DMS 273 treated with DMSO at 0.1 percent for 48 hours (cell line): Measurements from ENCODE around the gene MTFP1.
A peak's percentile ranks its signal among the peaks of the same experiment; 100 is the strongest.
"Not testable (repeated sequence)": the region's sequence is repeated elsewhere in the genome, so short reads cannot be mapped to it uniquely, and the experiment has no call there.

Source experiments
- DNase-seq: peaks from one replicate; lab custom pipeline; 2025; lab: John Stamatoyannopoulos, UW

MTFP1 gene

DNA sequence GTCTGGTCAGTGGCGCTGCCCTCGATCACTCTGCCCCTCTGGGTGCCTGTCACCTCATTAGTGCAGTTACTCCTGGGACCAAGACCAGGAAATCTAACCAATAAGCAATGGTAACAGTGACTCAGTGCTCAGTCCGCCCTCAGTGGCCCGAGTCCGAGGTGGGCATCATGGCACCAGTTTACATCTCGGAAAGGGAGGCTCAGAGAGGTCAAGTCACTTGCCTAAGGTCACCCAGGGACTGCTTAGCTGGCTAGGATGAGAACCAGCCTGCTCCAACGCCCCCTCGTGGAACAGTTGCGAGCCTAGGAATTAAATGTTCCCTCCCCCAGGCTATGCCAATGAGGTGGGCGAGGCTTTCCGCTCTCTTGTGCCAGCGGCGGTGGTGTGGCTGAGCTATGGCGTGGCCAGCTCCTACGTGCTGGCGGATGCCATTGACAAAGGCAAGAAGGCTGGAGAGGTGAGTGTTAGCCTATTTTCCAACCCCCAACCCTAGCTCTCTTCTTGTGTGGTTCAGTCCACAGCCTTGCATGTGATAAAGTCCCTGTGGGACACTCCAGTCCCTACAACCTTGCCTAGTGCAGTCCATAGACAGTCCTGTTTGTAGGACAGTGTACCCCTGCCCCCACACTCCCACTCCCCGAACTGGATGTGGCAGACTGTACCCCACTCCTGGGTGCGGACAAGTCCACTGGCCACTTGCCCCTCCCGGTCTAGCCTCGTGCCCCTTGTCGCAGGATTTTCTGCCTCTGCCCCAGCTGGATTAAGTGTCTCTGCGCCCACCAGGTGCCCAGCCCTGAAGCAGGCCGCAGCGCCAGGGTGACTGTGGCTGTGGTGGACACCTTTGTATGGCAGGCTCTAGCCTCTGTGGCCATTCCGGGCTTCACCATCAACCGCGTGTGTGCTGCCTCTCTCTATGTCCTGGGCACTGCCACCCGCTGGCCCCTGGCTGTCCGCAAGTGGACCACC, 1.1 kb downstream of the MTFP1 start:
- DNase-seq, result peak; percentile 39

DNA sequence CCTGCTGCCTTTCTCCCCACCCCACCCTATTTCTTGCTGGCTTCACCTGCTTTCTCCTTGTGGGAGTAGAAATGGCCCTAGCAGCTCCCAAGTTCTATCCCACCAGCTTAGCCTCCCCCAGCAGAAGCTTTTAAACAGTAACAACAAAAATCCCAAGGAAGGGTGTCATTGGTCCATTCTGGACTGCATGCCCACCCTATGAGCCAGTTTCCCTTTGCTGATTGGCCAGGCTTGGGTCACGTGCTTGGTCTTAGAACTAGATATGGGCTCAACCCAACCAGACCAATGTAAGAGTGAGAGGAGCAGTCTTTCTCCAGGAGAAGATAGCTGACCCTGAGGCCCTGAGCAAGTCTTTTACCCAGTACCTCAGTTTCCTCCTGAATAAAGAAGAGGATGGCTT, 2.3 kb downstream of the MTFP1 start:
- no peak for DNase-seq

DNA sequence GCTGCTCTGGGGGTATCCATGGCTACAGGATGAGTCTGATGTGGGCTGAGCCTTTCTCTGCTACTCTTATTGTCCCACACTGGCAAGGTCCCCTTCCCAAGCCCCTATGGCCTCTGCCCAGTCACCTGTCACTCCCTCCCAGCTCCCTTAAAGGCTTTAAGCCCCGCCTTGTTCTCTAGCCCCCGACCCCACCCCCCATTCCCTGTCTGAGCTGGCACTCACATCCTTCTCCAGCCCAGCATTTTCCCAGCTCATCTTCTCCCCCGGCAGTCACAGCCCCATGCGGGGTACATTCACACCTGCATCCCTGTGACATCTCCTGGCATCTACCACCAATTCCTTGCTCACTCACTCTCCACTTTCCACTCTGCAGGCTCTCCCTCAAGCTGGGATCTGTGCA, 4.3 kb downstream of the MTFP1 start:
- DNase-seq, result no peak

DNA sequence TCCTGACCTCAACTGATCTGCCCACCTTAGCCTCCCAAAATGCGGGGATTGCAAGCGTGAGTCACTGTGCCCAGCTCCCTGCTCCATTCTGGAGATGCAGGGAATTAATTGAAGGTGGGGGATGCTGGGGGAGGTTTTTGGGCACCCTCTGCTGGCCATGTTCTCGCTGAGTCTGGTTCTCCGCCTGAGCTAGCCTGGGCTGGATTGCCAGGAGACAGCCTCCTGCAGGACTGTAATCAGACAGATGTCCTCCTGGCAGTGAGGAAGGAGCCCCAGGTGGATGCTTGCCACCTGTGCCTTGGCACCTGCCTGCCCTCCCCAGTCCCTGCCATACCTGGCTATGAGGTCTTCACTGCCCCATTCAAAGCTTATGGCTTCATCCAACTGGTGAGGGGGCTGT, 5.4 kb downstream of the MTFP1 start:
- DNase-seq, result no peak

DNA sequence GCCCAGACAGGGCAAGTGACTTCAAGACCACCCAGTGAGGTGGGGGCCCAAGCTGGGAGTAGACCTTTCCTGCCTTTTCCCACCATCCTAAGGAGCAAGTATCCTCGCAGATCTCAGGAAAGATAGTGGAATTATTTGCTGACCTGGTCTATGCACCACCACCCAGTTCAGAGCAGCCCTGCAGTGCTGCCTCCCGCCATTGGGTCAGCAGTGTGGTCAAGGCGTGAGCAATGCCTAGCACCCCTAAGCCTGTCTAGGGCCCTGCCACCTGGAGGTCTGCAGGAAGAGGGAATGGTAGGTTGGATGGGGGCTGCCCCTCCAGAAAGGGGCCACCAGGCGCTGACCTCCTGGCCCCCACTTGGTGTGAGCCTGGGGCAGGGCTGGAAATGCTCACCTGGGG, 6.5 kb downstream of the MTFP1 start:
- no peak for DNase-seq

DNA sequence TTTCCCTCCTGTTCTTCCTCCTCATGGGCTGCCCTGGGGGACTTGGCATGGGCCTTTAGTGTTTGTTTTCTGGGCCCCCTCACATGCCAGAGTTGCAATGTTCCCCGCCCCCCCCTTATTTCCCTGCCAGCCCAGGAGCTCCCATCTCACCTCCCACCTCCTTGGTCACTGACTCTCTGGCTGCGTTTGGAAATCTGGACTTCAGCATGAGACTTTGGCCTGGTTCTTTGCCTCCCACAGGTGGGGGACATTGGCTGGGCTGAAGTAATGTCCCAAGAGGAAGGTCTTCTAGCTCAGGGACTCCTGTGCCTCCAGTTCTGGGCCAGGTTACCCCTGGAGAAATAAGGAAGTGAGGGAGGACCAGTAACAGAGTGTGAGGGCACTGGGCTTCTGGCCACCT, 7.0 kb downstream of the MTFP1 start:
- DNase-seq, result no peak

DNA sequence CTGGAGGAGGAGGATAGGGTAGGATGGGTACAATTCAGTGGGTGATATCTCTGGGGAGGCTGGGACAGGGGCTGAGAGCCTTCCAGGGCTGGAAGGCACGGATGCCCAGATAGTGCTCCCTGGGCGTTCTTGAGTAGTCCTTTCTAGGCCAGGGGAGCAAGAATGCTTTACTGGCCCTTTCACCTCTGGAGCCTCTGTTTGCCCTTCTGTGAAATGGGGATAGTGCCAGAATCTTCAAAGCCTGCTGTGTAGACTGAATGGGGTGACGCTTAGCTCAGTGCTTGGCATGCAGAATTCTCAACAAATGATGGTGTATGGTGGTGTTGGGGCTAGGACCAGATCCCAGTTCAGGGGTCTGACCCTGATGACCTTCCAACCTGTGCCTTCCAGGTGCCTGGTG, 7.7 kb downstream of the MTFP1 start:
- DNase-seq, result no peak

DNA sequence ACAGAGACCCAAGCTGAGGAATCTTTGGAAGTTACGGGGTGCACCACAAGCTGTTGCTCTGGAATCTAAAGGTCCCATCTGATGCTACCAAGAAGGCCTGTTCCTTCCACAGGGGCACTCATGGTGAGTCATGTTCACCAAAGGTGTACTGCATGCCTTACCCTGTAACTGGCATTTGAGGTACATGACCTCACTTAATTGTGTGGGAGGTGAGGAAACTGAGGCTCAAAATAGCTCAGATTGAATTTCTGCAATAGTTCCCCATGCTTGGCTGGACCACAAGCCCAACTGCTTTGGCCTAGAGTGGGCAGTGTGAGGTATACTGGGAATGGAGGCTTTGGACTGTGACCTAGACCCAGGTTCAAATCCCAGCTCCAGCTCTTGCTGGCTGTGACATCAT, 8.2 kb downstream of the MTFP1 start:
- no peak for DNase-seq

DNA sequence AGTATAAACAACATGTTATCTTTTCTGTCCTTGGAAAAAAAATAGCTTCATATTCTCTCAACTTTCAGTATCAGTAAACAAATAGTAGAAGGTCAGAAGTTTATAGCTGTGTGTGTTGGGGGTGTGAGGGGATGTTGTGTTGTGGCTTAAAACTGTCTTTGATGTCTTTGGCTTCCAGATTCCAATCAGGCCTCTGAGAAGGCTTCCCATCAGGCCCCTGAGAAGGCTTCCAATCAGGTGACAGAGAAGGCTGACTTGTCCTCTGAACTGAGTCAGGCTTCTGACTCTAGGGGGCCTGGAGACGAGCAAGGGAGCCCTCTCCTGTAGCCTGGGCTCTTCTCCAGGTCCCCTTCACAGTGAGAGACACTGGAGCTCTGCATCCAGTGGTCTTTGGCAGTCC, 9.3 kb downstream of the MTFP1 start:
- no peak for DNase-seq

DNA sequence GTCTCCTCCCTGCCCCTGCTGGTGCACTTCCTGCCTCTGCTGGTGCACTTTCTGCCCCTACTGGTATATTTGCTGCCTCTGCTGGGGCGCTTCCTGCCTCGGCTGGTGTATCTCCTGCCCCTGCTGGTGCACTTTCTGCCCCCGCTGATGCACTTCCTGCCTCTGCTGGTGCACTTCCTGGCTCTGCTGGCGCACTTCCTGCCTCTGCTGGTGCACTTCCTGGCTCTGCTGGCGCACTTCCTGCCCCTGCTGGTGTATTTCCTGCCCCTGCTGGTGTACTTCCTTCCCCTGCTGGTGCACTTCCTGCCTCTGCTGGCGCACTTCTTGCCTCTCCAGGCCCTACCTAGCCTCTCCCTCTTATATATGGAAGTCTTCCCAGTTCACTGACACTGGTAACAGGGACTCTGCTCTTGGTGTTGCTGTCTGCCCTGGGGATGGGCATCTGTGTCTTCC, 10.1 kb downstream of the MTFP1 start:
- no peak for DNase-seq

DNA sequence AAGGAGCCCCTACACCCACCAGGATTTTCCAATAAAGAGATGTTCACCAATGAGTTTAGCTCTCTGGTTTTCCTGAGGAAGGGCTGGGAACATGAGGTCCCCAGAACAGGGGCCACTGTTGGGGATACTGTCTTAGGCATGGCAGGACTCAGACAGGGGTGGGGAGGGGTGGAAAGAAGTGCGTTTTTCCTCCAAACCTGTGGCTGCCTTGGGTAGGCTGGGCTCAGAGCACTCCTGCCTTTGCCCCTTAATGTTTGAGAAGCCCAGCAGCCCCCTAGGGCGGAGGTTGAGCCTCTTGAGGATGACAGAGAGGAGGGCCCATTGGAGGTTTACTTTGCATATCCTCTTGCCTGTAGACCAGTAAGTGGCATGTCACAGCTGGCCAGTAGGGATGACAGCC, 10.6 kb downstream of the MTFP1 start:
- DNase-seq, result no peak

DNA sequence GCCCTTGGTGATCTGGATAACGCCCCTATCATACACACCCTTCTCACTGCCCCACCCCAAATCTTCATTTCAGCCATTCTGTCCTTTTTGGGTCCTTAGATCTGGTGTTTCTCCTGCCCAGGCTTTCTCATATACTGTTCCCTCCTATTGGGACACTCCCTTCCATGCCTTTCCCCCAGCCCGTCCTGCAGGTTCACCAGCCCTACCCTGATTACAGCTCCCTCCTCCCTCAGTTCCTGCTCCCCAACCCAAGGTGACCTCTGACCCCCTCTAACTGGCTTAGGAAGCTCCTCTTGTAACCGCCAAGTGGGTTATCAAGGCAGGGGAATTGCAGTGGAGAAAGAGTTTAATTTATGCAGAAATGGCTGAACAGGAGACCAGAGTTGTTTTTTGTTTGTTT, 13.0 kb downstream of the MTFP1 start:
- DNase-seq, result no peak

DNA sequence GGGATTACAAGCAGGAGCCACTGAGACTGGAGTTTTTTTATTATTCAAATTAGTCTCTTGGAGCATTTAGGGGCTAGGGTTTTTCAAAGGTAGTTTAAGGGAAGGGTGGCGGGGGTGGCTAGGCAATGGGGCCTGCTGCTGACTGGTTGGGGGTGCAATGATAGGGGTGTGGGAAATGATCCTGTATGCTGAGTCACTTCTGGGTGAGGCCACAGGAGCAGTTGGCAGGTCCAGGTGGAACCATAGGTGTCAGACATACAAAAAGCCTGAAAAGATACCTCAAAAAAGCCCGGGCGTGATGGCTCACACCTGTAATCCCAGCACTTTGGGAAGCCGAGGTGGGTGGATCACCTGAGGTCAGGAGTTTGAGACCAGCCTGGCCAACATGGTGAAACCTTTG, 13.7 kb downstream of the MTFP1 start:
- no peak for DNase-seq

DNA sequence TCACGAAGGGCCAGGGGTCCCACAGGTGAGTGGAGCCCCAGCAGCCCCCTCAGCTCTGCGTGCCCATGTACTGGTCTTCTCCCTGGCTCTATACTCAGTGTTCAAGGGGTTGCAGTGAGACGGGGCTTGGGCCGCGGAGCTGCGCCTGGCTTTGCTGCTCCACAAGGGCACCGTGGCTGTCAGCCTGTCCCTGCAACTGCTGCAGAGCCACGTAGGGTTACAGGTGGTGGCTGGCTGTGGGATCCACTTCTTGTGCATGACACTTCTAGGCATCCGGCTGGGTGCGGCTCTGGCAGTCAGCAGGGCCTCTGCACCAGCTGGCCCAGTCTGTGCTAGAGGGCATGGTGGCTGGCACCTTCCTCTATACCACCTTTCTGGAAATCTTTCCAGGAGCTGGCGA, 14.3 kb downstream of the MTFP1 start:
- DNase-seq, result no peak

DNA sequence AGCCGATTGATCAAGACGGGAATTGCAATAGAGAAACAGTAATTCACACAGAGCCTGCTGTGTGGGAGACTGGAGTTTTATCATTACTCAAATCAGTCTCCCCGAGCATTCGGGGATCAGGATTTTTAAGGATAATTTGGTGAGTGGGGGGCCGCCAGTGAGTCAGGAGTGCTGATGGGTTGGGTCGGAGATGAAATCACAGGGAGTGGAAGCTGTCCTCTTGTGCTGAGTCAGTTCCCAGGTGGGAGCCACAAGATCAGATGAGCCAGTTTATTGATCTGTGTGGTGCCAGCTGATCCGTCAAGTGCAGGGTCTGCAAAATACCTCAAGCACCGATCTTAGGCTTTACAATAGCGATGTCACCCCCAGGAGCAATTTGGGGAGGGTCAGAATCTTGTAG, 15.5 kb downstream of the MTFP1 start:
- no peak for DNase-seq

DNA sequence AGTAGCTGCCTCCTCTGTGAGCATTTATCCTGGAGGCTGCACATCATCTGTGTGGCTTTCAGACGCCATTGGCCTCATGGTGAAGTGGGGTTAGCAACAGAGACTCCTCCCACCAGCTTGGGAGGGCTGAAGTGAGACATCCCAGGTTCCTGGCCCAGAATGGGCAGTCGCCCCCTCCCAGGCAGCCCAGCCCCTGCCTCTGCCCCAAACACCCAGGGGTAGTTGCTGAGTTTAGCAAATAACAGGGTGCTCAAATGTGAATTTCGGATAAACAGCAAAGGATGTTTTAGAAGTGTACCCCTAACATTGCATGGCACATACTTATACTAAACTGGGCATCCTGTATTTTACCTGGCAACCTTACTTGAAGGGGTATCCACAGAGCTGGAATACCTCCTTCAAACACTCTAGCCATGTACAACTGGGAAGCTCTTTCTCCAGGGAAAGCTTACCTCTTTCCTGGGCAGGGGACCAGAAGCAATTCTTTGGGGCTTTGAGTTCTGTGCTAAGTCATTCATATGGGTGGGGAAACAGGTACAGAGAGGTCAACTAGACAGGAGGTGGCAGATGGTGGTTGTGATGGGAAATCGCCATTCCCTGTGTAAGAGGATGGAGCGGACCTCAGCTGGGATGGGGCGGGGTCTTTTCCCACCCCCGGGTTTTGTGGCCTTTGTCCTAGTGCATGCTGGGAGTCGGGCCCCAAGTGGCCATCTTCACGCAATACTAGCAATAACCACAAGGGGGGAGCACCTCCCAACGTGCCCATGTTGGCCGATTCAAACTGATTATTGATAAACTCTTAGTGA, 19.3 kb downstream of the MTFP1 start:
- DNase-seq, result peak; percentile 23

DNA sequence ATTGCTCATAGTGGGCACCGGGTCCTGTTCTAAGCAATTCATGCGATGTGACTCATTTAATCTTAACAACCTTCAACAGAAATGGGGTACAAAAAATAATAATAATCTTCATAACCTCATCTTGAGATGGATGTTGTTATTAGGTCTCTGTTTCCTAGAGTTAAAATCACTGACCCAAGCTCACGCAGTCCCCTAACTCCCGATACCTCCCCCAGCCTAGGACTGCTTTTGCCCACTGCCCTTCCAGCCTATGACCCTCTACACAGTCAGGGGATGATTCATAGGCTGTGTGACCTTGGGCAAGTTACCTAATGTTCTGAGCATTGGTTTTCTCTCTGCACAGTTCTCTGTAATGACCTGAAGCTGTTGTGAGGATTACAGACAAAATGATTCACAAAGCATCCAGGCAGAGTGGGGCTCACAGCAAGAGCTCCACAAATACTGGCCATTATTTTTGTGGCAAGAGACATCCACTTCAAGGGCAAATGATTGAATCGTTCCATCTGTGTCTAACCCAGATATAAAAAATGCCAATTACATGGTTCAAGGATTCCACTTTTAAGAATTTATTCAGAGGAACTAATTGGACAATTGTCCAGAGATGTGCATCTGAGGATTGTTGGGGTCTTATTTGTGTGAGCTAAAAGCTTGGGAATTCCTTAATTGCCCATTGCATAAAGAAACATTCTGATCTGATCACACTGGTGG, 20.0 kb downstream of the MTFP1 start:
- DNase-seq, result no peak

DNA sequence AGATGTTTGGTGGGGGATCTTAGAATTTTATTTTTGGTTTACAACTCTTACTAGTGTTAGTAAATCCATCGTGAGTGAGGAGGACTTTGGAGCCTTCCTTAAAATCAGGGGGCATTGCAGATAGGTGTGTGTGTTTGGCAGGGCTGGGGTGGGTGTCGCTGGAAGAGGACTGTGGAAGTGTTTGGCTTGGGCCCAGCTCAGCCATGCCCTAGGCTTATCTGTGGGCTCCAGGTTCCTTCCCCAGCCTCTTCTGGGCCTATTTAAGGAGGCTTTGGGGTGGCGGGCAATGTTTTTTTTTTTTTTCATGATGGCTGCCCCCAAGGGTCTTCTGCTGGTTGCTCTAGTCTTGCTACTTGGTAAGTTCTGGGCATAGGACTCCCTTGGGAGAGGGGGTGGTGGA, 22.1 kb downstream of the MTFP1 start:
- DNase-seq, result no peak

DNA sequence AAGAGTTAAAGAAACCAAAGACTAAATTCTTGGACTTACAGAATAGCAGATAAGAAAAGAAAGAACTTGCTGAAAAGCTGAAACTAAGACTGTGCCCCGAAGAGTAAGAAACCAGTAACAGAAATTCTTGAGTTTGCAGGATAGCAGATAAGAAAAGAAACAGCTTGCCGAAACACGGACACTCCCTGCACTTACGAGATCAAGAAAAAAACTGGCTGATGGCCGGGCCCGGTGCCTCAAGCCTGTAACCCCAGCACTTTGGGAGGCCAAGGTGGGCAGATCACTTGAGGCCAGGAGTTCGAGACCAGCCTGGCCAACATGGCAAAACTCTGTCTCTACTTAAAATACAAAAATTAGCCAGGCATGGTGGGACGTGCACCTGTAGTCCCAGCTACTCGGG, 25.9 kb downstream of the MTFP1 start:
- not testable (repeated sequence) for DNase-seq

DNA sequence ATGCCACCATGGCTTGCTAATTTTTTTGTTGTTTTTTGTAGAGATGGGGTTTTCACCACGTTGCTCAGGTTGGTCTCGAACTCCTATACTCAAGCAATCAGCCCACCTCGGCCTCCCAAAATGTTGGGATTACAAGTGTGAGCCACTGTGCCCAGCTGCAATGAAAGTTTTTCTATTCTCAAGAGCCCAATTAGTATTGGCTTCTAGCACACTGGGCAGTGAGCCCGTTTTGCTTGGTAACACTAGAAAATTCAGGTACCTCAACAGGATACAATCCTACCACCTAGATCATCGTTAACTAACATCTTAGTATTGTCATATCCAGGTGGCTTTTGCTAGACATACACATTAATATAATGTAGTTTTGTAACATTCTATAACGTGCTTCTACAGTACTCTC, 27.3 kb downstream of the MTFP1 start:
- no peak for DNase-seq

DNA sequence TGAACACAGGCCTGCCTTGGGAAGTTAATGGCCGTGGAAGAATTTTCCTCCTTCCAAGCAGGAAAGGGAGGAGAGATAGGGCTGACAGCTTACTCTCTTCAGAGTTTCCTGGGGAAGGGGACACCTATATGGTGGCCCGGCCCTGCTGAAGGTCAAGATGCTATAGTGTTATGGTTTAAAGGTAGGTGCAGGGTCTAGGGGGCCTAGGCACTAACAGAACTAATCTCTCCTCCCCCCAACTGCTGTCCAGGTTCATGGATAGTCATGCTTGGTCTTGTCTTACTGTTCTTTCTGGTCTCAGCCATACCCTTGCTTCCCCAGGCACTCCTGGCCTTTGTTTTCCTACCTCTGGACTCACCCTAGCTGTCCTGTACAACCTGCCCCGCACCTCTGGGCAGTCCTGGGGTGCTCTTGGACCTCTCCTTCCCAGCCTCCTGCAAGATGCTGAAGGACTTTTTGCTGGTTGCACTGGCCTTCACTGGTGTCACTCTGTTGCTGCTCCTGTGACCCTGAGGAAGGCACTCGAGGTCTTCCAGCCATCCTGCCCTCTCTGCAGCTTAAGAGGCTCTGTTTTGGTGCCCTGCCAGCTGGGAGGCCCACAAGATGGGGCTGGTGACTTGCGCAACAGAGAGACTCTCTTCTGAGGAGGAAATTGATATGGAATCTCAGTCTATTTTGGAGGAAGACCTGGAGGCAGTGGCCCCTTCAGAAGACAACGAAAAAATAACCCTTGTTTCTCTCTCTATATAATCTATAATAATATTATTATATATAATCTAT, 28.4 kb downstream of the MTFP1 start:
- no peak for DNase-seq
